NCI-H2171 treated with DMSO at 0.1 percent for 48 hours (cell line): ENCODE results near the gene PIGW.

Experiments
- DNase-seq: peaks from one replicate; lab custom pipeline; 2025; lab: John Stamatoyannopoulos, UW

PIGW gene

DNA sequence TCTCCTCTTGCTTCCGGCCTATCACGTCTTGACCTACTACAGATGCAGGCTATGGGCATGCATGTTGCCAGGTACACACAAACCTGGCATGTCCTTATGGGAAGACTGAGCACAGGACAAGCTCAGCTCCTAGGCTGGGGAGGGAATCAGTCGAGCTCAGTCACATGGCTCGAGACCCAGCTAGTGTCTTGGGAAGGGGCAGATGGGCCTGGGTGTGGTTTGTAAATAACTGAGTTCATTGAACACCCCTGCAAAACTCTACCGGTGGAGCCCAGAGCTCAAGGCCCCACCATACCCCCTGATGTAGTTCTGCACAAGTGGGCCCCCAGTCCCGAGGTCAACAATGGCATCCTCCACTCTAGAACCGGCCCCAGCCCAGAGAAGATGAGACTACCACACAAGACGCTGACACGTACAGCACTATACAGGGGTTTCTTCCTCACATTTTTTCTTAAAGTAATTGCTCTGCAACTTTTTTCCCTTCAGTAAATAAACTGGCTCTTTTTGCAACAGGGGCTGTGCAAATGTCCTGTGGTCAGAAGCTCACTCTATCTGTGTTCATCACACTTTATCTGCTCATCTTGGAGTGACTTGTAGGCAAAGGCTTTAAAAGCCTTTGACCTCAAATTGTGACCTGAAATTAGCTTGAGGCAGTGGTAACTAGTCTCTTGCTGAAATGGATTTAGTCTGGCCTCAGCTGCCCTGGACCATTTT lies 25.4 kb upstream of the PIGW start:
- DNase-seq = no peak

DNA sequence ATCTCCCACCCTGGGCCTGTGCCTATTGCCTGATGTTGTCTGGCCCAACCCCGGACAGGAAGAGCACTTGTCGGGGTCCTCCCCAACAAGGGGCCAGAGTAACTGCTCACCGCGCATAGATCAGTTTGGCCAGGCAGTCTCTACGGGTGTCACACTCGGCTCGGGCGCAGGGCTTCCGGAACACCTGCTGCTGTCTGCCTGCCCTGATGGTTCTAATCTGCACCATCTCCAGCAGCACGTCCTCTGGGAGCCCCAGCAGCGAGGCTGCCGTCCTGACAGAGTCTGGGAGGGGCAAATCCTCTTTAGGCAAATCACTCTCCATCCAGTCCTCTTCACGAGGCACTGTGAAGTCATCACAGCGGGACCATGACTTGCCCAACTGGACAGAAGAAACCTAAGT lies 24.2 kb upstream of the PIGW start:
- no peak for DNase-seq

DNA sequence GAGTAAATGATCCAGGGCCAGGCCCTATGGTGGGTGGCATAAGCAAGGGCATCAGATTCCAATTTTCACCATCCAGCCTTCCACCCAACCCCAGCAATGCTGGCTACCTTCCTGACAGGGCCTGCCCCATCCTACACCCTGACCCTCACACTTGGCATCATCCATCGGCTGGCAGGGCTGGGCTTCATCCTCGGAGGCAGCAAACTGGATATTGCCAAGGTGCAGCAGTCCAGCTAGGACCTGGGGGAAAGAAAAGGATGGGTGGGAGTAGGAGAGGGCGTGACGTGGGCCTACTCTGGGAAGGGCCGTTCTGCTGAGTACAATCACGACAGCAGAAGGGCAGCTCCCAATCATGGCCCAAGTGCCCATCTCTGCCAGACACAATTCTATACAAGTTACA lies 23.6 kb upstream of the PIGW start:
- no peak for DNase-seq

DNA sequence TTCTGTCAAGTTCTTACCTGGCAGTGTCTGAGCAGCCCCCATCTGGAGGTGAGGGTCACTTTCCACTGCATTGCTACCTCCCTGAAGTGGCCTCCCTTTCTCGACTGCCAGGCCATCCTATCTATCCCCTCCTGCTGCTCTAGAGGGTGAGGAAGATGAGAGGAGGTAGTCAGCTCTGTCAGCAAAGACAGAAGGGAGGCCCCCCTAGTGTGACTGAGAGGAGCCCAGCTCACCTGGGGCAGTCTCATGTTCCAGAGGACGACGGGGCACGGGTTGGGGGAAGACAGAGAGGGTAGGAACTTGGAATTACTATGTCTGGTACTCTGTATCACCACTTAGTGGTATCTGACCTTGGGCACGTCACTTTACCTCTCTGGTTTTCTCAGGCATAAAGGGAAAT lies 22.1 kb upstream of the PIGW start:
- DNase-seq = no peak

DNA sequence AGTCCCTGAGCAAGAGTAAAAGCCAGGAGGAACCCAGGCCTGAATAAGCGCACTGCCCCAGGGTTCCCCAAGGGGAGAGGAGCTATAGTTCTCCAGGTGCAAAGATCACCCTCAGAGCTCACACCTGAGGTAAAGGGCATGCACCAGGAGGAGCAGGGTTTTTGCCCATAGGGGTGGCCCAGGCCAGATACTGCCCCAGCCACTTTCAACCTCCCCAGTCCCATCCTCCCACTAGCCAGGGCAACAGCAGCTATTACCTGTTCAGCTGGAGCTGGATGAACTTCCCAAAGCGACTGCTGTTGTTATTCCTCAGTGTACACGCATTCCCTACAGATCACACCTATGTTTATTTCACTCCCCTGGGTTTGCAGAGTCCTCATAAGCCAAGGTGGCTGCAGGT lies 19.9 kb upstream of the PIGW start:
- no peak for DNase-seq

DNA sequence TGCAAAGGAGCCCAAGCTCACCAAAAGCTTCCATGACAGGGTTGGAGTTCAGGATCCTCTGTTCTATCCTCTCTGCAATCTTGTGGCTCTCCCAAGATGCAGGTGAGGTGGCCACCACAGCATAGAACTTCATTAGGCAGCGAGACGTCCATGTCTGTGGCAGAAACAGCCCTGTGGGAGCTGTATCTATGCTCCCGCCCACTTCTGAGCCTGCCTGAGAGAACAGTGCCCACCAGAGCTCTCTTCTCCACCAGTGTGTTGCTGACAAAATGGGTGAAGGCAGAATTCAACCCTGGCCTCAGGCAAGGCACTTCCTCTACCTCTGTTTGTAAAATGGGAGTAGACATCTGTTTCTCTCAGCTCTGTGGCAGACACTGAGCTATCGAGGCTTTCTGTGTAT lies 18.9 kb upstream of the PIGW start:
- no peak for DNase-seq

DNA sequence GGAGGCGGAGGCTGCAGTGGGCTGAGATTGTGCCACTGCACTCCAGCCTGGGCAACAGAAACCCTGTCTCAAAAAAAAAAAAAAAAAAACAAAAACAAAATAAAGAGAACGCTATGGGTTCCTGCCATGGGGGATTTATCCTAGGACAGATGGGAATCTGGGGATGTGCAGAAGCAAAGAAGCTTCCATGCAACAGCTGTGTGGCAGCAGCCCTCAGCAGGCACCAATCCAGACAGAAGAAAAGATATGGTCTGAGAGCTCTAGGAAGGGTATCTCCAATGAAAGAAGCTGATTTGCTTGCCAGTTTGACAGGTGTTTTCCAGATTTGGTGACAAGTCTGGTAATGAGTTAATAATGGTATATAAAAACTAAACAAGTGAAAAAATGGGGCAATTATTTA lies 11.7 kb upstream of the PIGW start:
- peak; percentile 70 for DNase-seq

DNA sequence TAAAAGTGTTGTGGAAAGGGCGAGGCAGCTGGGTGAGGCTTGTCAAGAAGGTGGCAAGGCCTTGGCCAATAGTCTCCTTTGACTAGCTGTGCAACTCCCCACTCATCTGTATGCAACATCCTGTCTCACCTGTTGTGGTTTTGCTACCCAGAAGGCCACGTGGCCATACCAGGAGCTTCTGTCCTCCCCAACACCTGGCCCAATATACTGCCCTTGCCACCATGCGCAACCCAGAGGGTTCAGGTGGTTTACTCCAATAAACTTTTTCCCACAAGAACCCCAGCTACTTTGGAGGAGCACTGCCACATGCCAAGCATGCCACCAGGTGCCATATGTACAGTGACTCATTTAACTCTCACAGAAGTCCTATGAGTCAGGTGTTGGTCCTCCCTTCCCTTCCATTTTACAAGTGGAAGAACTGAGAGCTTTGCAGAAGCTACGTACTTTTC lies 10.3 kb upstream of the PIGW start:
- no peak for DNase-seq

DNA sequence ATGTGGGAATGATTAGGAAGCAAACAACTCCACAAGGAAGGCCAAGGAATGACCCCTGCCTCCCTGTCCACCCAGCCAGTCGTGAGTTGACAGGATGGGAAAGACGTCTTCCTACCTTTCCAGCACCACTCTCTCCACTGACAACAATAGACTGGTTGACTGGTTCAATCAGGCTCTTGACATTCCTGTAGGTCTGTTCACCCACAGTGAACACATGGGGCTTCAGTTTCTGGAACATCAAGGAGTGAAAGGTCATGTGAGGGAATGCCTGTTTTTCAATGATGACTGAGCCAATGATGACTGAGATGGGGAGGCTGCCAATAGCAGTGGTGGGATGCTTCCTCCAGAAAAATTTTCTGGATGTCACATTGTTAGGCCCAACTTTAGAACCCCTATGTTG lies 9.7 kb upstream of the PIGW start:
- no peak for DNase-seq

DNA sequence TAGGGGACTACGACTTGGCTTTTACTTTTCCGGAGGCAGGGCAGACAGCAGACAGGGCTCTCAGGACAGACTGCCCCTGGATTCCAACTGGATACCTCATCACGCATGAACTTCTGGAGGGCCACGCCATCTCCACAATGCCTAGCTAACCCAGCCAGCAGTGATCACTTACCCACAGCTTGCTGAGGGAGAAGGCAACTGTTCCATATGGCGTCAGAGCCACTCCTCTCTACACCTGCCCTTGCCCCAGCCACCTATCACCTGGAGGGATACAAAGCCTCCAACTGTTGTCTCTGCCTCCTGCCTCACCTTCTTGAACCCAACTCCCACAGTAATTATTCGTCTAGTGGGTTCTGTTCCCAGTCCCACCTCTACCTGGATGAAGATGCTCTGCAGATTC lies 8.9 kb upstream of the PIGW start:
- DNase-seq = no peak

DNA sequence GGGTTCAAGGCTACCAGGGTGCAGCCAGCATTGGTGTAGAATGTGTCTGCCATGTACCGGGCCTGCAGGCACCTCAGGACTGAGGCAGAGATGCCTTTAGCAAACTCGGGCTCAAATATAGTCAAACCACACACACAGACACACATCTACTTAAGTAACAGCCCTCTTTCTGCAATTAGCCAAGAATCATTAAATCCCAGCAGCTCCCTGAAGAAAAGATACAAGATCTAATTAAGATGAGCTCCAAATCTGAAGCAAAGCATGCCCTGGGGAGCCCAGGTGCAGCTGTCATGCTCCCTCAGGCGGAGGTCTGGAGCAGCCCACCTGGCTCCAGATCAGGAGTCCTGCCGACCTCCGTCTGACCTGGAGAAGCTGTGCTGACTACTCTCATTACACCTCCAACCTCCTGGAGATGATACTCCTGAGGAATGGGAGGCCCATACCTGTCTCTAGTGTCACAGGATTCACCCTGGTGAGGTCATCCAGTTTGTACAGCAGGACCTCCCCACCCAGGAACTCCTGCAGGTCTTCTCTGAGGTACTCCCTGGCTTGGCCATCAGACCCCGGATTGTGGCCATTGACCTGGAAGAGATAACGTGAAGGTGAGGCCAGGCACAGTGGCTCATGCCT lies 7.1 kb upstream of the PIGW start:
- DNase-seq = peak; percentile 83

DNA sequence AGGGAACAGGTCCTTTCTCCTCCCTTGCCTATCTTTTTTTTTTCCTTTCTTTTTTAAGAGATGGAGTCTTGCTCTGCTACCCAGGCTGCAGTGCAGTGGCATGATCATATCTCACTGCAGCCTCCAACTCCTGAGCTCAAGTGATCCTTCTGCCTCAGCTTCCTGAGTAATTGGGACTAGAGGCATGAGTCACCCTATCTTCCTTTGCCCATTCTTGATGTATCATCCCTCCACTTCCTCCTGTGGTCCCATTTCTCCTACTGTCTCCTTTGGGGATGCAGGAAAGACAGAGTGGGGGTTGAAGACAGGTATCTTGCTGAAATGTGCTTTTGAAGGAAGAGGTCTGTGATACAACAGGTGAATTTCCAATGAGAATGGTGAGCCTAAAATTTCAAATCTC lies 5.7 kb upstream of the PIGW start:
- no peak for DNase-seq

DNA sequence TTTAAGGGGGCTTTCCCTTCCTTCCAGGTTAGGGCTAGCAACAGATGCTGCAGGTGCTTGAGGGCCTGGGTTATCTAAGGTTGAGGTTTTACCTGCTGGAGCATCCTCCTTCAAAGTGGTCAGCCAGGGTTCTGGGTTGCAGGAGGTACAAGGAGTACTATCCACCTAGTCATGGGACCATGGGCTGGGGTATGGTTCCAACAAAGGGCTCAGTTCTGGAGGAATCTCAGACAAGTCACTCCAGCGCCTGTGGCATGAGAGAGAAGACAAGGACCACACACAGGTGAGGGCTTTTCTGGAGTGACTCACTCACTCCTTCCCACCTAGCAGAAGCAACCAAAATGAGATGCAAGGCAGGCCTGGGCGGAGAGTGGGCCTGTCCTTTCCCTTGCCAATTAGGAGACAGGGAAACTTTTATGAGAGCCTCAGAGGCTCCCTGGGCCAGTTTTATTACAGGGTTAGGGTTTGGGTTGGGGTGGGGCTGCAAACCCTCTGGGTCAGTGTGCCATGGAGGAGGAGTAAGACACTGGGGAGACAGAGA lies 2.3 kb upstream of the PIGW start:
- DNase-seq = no peak

DNA sequence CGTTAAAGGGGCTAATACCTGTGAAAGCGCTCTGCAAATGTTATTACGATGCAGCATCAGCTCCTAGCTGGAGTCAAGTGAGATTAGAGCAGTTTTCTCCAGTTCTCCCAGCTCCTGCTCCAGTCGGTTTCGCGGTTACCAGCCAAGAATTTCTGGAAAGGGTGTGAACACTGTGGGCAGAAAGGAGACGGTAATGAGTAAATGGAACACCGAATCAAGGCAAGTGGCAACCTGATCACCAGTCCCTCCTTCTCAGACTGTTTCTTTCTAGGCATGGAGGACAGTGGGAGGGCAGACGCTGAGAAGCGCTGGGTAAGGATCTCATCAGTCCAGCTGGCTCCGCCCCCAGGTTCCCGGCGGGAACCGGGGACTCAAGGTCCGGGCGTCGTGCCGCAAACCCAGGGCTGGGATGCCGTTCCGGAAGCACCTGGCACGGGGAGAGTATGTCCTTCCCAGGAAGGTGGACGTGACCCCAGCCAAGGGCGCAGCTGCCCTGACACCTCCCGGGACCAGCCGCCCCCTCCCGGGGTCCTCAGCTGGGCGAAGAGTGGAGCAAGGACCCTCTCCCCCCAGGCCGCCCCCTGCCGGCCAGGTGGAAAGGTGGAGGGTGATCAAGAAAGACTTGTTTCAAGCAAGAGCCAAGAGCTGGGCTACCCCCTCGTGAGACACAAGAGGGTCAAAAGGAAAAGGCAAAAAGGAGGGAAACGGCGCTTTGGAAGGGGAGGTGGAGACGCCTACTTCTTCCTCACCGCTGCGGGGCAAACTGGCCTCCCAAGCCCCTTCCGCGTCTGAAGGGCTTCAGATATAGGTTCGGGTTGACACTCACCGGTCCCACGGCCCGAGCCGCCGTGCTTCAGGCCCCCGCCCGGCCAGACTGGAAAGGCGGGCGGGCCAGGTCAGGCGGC lies 600 bp upstream of the PIGW start:
- DNase-seq = peak; percentile 73

DNA sequence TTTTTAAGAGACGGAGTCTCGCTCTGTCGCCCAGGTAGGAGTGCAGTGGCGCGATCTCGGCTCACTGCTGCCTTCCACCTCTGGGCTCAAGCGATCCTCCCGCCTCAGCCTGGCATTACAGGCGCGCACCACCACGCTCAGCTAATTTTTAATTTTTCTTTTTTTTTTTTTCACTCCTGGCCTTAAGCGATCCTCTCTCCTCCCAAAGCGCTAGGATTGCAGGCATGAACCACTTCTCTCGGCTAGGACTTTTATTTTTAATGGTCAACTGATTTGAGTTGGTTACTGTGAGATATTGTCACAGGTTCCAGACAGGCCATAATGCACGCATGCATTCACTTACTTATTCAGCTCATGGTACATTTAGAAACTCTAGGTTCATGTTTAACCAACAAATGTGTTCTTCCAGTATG lies 888 bp downstream of the PIGW start:
- DNase-seq = no peak

DNA sequence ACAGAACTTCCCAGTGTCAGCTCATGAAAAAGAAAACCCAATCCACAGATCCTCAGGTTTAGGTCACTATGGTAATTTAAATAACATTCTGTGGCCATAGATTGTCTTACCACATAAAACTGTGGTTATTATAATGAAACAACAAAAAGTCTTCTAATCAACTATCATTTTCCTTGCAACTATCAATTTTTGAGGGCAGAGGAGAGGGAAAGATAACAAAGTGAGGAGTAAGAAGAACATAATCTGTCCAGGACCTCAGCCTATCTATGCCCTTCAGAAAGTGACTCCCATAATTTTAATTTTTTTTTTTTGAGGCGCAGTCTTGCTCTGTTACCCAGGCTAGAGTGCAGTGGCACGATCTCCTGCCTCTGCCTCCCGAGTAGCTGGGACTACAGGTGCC lies 5.9 kb downstream of the PIGW start:
- DNase-seq = no peak

DNA sequence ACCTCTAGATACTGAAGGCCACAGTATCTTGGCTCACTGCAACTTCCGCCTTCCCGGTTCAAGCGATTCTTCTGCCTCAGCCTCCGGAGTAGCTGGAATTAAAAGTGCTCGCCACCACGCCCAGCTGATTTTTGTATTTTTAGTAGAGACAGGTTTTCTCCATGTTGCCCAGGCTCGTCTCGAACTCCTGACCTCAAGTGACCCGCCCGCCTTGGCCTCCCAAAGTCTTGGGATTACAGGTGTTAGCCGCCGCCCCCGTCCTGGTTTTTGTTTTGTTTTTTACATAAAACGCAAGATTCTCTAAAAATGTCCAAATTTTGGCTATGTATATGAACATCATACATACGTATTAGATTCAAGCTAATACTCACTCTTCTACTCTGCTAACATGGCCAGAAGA lies 8.0 kb downstream of the PIGW start:
- no peak for DNase-seq

DNA sequence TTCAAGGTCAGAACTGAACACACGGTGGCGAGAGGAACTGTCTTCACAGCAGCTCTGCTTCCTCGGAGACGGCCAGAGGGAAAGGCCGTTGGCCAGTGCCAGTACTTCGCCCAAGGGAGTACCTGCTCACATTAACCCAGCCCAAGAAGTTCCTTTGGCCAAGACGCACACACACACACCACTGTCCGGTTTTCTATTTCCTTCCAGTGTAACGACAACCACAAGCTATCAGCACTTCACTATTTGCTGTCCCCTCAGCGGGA lies 9.2 kb downstream of the PIGW start:
- peak; percentile 32 for DNase-seq

DNA sequence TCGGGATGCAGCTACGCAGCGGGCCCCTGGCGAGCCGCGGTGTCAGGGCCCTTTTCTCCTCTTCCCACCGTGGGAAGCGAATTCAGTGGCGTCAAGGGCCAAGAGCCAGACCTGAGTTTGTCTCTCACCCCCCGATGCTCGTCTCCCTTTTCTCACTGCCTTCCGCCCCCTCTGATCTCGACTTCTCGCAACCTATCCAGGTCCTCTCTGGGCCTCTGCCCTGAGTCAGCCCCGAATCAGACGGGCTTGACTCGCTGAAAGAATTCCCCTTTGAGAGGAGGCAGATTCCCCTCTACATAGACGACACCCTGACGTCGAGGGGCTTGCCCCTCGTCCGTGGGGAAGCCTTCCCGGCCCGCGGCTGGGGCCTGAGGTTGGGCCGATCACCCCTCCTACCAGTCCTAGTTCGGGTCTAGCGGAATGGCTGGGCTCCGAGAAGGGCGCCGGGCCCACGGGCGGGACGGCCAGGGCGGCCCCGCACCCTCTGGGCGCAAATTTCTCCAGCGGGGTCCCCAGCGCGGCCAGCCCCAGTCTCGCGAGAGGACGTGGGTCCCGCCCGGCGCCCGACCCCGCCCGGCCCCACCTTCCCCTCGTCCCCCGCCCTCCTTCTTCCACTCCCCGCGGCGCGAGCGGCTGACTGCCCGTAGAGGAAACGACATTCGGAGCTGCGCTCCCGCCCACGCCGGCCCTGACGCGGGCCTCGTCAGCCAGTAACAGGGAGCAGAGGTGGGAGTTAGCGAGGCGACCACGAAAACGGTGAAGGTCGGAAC lies 9.7 kb downstream of the PIGW start, which contains the start of gene GGNBP2:
GGNBP2 (plus strand) TSS at position 613 of the 770 bp plus-strand sequence. CDS start 806 bp downstream, outside the sequence.
- DNase-seq = peak; percentile 90

DNA sequence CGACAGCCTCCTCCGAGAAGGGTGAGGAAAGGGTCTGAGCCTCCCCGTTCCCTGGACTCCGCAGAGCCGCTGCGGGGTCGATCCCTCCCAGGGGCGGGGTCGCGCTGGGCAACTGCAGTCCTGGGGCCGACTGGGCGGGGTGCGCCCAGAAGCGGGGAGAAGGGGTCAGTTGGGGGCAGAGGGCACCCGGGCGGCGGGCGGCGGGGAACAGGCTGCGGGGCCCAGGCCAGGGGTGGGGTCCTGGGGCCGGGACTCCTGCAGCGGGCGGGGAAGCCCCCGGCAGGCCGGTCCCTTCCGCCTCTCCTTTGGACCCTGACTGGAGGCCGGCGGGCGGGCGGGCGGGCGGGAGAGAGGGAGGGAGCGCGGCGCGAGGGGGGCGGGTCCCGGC lies 10.3 kb downstream of the PIGW start:
- DNase-seq = no peak

DNA sequence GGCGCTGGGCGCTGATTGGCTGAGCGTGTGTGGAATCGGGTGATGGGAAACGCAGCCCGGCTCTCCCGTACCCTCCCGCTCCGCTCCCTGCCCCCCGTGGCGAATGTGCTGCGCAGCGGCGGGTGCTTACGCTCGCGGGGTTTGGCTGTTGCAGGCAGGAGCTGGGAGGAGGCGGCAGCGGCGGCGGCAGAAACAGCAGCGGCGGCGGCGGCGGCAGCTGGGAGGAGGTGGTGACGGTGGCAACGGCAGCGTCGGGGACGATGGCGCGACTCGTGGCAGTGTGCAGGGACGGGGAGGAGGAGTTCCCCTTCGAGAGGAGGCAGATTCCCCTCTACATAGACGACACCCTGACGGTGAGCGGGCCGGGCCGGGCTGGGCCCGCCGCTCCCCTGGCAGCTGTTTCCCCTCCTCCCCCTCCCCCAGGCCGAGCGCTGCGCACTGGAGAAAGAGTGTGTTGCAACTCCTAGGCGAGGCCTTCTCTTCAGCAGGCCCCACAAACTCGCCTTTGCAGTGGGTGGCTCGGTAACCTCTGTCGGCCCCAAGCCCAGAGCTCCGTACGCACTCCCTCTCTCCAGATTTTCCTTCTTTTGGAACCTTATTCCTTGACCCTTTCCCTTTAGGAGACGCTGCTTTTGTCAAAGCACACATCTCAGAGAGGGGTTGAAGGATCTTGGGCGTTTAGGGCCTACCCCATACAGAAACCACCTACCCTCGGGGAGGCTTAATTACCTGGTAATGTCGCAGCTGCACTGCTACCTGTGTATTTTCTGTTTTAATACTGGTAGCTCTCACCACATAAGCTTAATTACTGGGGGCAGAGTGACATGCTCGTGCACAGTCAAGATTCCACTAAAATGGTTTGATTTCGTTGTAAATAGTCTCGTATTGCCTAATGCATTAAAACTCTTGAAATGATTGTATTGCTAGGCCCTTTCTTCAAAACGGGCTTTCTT lies 11.0 kb downstream of the PIGW start:
- peak; percentile 95 for DNase-seq
